Upper lobe of right lung (tissue), 1 donor: ENCODE data around the gene RFX2. TPM values are rescaled to one million over a fixed set of nuclear protein-coding genes. Genes with fewer than 3 reads are reported as not detected.
"Not testable (repeated sequence)": the region's sequence is repeated elsewhere in the genome, so short reads cannot be mapped to it uniquely, and the experiment has no call there.

Experiments used
- ATAC-seq: fragments of 200-7000 bp; cut with Tn5 transposase; one replicate; pipeline ENCODE4 v1.9.1; 2020; ENCODE audit warnings: mild to moderate bottlenecking, moderate library complexity
- DNase-seq: peaks from one replicate; pipeline ENCODE4 v3.0.0-alpha.2; 2020
- H3K27ac ChIP-seq: fragments of 200-600 bp; one replicate; pipeline ENCODE4 v1.8.0; 2022
- H3K27me3 ChIP-seq: fragments of 200-600 bp; one replicate; pipeline ENCODE4 v1.8.0; 2022; ENCODE audit warnings: mild to moderate bottlenecking
- H3K36me3 ChIP-seq: fragments of 200-600 bp; one replicate; pipeline ENCODE4 v1.8.0; 2022
- H3K4me1 ChIP-seq: fragments of 200-600 bp; one replicate; pipeline ENCODE4 v1.8.0; 2022
- H3K4me3 ChIP-seq: fragments of 200-600 bp; one replicate; pipeline ENCODE4 v1.8.0; 2022; ENCODE audit warnings: mild to moderate bottlenecking
- H3K9me3 ChIP-seq: fragments of 200-600 bp; one replicate; pipeline ENCODE4 v1.8.0; 2022
- intact Hi-C: fragments of 100-400 bp; cut with DNase I; formaldehyde crosslinking; loops from one replicate; pipeline ENCODE4 v1.11.0; 2022
- total RNA-seq: library from RNA; stranded (reverse); fragmentation: NEBNext Ultra II Directional; extraction: Animal tissue kit (Norgen Biotek cat#: 25700); gene quantifications from one replicate; pipeline ENCODE4 v1.2.1, GENCODE V29; 2021
- TF ChIP-seq, protein P1 (sequence below): fragments of 200-600 bp; IDR thresholded peaks from one replicate; pipeline ENCODE4 v1.8.0; 2022; ENCODE audit warnings: antibody characterized with exemption
- donor health status: DM: no; HTN: yes; CAD: no; lungs with severe emphysema.

The RFX2 gene
- total RNA-seq, 1 donor from 2014 or later, result 11.7 TPM

DNA sequence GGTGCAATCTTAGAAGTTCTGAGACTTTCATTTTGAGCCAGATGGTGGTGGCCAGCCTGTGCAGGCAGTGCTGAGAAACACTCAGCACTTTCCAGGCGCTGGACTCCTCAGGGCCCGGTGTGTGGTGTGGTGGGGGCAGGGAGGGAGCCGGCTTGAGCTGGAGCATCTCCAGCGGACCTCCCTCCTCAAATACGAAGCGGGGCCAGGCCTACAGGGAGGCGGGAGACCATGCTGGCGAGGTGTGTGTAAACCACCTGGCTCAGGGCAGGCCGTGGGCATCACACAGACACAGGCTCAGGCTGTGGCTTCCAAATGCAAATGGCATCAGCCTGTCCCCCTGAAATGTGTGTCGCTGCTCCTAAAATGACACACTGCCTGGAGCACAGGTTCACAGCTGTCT, 99.1 kb downstream of the RFX2 start:
- H3K4me3 ChIP-seq, result no peak overlapping the region
- DNase-seq, result no peak
- TF ChIP-seq, protein P1, sequence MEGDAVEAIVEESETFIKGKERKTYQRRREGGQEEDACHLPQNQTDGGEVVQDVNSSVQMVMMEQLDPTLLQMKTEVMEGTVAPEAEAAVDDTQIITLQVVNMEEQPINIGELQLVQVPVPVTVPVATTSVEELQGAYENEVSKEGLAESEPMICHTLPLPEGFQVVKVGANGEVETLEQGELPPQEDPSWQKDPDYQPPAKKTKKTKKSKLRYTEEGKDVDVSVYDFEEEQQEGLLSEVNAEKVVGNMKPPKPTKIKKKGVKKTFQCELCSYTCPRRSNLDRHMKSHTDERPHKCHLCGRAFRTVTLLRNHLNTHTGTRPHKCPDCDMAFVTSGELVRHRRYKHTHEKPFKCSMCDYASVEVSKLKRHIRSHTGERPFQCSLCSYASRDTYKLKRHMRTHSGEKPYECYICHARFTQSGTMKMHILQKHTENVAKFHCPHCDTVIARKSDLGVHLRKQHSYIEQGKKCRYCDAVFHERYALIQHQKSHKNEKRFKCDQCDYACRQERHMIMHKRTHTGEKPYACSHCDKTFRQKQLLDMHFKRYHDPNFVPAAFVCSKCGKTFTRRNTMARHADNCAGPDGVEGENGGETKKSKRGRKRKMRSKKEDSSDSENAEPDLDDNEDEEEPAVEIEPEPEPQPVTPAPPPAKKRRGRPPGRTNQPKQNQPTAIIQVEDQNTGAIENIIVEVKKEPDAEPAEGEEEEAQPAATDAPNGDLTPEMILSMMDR, result no peak
- no peaks in the 10 kb centered on the region for H3K27me3 ChIP-seq
- no peaks in the 10 kb centered on the region for H3K4me1 ChIP-seq
- H3K36me3 ChIP-seq, result peaks cover 16% of the 10 kb centered on the region
- no peak for ATAC-seq
- H3K27ac ChIP-seq, result no peak overlapping the region
- intact Hi-C loops, result no loop called here
- no peaks in the 10 kb centered on the region for H3K9me3 ChIP-seq

DNA sequence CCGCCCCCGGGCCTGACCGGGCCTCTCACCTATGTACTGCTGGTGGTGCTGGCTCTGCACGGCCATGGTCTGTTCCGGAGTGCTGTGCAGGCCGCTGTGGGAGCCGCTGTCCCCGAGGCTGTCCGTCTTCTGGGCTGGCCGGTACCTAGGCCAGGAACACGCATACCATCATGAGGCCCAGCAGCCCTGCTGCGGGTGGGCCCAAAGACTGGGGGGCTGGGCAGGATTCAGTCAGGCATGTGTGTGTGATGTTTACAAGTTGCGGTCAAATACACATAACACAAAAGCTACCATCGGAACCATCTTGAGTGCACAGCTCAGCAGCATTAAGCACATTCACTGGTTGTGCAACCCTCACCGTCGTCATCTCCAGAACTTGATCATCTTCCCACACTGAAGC, 100.2 kb downstream of the RFX2 start:
- H3K4me1 ChIP-seq, result no peaks in the 10 kb centered on the region
- no peaks in the 10 kb centered on the region for H3K27me3 ChIP-seq
- intact Hi-C loops, result no loop called here
- H3K36me3 ChIP-seq, result peaks cover 16% of the 10 kb centered on the region
- H3K27ac ChIP-seq, result no peak overlapping the region
- no peaks in the 10 kb centered on the region for H3K9me3 ChIP-seq
- ATAC-seq, result no peak
- no peak for DNase-seq
- no peak overlapping the region for H3K4me3 ChIP-seq
- TF ChIP-seq, protein P1, result no peak

DNA sequence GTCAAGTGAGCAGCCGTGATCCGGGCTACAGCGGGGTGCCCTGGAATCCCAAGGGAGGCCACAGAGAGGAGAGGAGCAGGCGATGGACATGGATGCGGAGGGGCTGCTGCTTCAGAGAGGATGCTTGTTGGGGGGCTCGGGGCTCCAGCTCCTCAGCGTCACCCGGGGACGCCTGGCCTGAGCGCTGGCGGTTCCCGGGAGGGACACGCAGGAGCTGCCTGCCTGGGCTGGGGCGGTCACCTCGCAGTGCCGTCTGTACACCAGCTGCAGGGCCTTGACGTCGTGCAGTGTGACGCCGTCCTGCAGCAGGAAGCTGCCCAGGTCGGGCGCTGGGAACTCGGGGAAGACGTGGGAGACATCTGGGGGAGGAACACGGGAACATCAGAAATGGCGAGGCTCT, 102.4 kb downstream of the RFX2 start:
- DNase-seq (no peak), ATAC-seq (no peak)
- no peaks in the 10 kb centered on the region for H3K9me3 ChIP-seq
- TF ChIP-seq, protein P1, result no peak
- H3K27ac ChIP-seq, result no peak overlapping the region
- peaks cover 19% of the 10 kb centered on the region for H3K36me3 ChIP-seq
- no peaks in the 10 kb centered on the region for H3K4me1 ChIP-seq
- H3K27me3 ChIP-seq, result no peaks in the 10 kb centered on the region
- intact Hi-C loops, result no loop called here
- no peak overlapping the region for H3K4me3 ChIP-seq

DNA sequence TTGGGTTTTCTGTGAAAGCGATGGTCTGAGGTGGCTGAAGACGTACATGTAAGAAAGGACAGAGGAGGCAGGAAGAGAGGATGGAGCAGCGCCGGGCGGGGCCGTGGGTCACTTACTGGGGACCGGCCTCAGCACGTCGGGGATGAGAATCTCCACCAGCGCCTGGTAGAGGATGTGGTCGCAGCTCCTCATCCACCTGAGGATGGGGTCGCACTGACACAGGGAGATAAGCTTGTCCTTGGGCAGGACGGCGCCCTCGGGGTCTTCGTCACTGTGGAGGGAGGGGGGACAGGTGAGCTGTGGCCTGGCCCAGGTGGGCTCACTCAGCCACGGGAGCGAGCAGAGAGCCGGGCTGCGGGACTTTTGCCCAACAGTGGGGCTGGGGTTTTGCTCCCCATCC, 103.4 kb downstream of the RFX2 start:
- H3K36me3 ChIP-seq, result peaks cover 25% of the 10 kb centered on the region
- intact Hi-C loops, result no loop called here
- TF ChIP-seq, protein P1, result no peak

DNA sequence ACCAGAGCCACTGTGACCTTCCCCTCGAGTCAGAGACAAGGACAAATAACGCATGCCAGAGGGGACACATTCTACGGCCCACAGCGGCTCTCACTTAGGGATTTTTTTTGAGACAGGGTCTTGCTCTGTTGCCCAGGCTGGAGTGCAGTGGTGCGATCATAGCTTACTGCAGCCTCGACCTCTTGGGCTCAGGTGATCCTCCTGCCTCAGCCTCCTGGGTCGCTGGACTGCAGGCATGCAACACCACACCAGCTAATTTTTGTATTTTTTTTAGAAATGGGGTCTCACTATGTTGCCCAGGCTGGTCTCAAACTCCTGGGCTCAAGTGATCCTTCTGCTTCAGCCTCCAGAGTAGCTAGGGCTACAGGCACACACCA, 104.2 kb downstream of the RFX2 start:
- peaks cover 25% of the 10 kb centered on the region for H3K36me3 ChIP-seq
- ATAC-seq, intact Hi-C loops: not testable (repeated sequence)

More for the DNA sequence above, 103.4 kb downstream of the RFX2 start:
- ATAC-seq, result no peak
- Histone ChIP-seq H3K4me1 (no peaks in the 10 kb centered on the region), H3K27me3 (no peaks in the 10 kb centered on the region), H3K27ac (no peak overlapping the region), H3K9me3 (no peaks in the 10 kb centered on the region), H3K4me3 (no peak overlapping the region)
- no peak for DNase-seq

DNA sequence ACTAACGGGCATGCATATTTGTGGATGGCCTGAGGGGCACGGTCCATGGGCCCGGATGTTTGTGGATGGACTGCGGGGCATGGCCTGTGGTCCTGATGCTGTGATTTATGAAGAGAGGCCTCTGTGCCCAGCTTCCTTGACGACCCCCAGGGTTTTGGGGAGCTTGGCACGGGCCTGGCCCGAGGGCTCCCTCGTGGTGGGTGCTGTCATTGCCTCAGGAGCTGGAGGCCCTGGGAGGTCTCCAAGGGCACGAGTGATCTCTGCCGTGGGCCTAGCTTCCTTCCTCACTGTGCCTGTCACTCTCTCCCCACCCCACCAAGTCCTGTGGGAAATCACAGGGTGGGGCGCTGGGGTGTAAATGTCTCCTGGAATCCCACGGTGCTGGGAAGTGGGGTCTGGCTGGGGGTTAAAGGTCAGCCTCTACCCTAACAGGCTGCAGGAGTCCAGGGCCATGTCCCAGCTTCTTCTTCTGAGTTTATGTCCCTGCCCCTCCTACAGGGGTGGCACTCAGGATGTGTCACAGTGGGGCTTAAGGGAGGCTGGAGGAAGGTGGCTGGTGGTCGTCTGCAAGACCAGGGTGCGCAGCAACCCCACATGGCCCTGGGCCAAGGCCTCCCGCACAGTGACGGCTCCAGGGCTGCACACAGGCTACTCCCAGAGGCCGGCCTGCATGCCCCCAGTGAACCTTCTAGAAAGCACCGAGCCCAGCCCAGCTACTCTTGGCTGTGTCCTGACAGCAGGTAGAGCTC, 104.8 kb downstream of the RFX2 start:
- no peak for ATAC-seq
- H3K36me3 ChIP-seq, result peaks cover 25% of the 10 kb centered on the region
- H3K27ac ChIP-seq, result no peak overlapping the region
- H3K4me3 ChIP-seq, result no peak overlapping the region
- no peaks in the 10 kb centered on the region for H3K9me3 ChIP-seq
- H3K4me1 ChIP-seq, result no peaks in the 10 kb centered on the region
- TF ChIP-seq, protein P1, result no peak
- H3K27me3 ChIP-seq, result no peaks in the 10 kb centered on the region
- no peak for DNase-seq
- intact Hi-C loops, result no loop called here

More for the DNA sequence above, 104.2 kb downstream of the RFX2 start:
- not testable (repeated sequence) for H3K4me1 ChIP-seq, H3K9me3 ChIP-seq, H3K27me3 ChIP-seq, H3K27ac ChIP-seq, DNase-seq, H3K4me3 ChIP-seq
